DND-41 (cell line): Measurements from ENCODE around the gene HOXA3.

ENCODE experiments used
- CTCF ChIP-seq: IDR thresholded peaks from 2 replicates; pipeline ENCODE4 v1.5.1; 2012; ENCODE audit warnings: borderline replicate concordance, low read length, moderate library complexity, mild to moderate bottlenecking; ENCODE audit not compliant: poor library complexity, severe bottlenecking; ENCODE audit errors: extremely low read depth
- EZH2 ChIP-seq: IDR thresholded peaks from 3 replicates; pipeline ENCODE4 v1.6.1; 2012; ENCODE audit warnings: borderline replicate concordance, low read depth, mild to moderate bottlenecking, moderate library complexity, low read length, inconsistent platforms; ENCODE audit not compliant: severe bottlenecking

- TF ChIP-seq CTCF = no peak
- TF ChIP-seq EZH2 = no peak
These were observed 2.4 kb downstream of the HOXA3 start for GRCh38 chr7:27149842-27150567.
